Spleen (tissue), 11 donors: ENCODE data around the gene CLEC1B. TPM values are rescaled to one million over a fixed set of nuclear protein-coding genes. Genes with fewer than 3 reads are reported as not detected.
A peak's percentile ranks its signal among the peaks of the same experiment; 100 is the strongest.
"Not testable (repeated sequence)": the region's sequence is repeated elsewhere in the genome, so short reads cannot be mapped to it uniquely, and the experiment has no call there.

Source experiments
- DNase-seq: peaks from one replicate; pipeline ENCODE4 v3.0.0-alpha.2; 2020
- H3K27ac ChIP-seq, 8 donors: fragments of 200-600 bp; sonication (generic) in 7 of 8; 1 replicate in 4 of 8; 2 replicates in 4 of 8; pipeline versions ENCODE4 v1.5.0 to v1.8.0; 2016 to 2021; ENCODE audit warnings: inconsistent platforms in 4 of 8, mild to moderate bottlenecking in 4 of 8, moderate library complexity in 1 of 8
- H3K27me3 ChIP-seq, 7 donors: fragments of 200-600 bp; sonication (generic) in 6 of 7; replicated peaks in 1 of 7; 1 replicate in 4 of 7; 2 replicates in 3 of 7; pipeline versions ENCODE4 v1.5.0 to v1.8.0; 2016 to 2021; ENCODE audit warnings: inconsistent platforms in 3 of 7, mild to moderate bottlenecking in 1 of 7
- H3K36me3 ChIP-seq, 6 donors: fragments of 200-600 bp; sonication (generic) in 5 of 6; 1 replicate in 4 of 6; 2 replicates in 2 of 6; pipeline versions ENCODE4 v1.5.0 to v1.8.0; 2016 to 2021; ENCODE audit warnings: inconsistent platforms in 2 of 6
- H3K4me1 ChIP-seq, 6 donors: fragments of 200-600 bp; sonication (generic) in 5 of 6; 1 replicate in 3 of 6; 2 replicates in 3 of 6; pipeline versions ENCODE4 v1.5.0 to v1.8.0; 2016 to 2021; ENCODE audit warnings: inconsistent platforms in 3 of 6
- H3K4me3 ChIP-seq, 8 donors: fragments of 200-600 bp; sonication (generic) in 7 of 8; 1 replicate in 4 of 8; 2 replicates in 4 of 8; pipeline versions ENCODE4 v1.5.0 to v1.8.0; 2016 to 2021; ENCODE audit warnings: inconsistent platforms in 4 of 8, mild to moderate bottlenecking in 4 of 8, moderate library complexity in 2 of 8
- H3K9me3 ChIP-seq, 8 donors: fragments of 200-600 bp; sonication (generic) in 7 of 8; 1 replicate in 4 of 8; 2 replicates in 4 of 8; pipeline versions ENCODE4 v1.5.0 to v1.8.0; 2016 to 2021; ENCODE audit warnings: inconsistent platforms in 4 of 8
- CTCF ChIP-seq, 11 experiments: fragments of 200-600 bp in 7 of 11; fragments of 450-650 bp in 4 of 11; sonication (generic) in 4 of 11; IDR thresholded peaks in 8 of 11; conservative IDR thresholded peaks in 3 of 11; 1 replicate in 7 of 11; 2 replicates in 4 of 11; pipeline versions ENCODE4 v1.4.0 to v1.8.0; 2016 to 2021; ENCODE audit warnings: antibody characterized with exemption in 11 of 11, inconsistent platforms in 4 of 11, mild to moderate bottlenecking in 1 of 11
- POLR2A ChIP-seq, 3 donors: fragments of 450-650 bp; IDR thresholded peaks; one replicate each; pipeline ENCODE4 v1.5.1; 2017; ENCODE audit warnings: antibody characterized with exemption in 3 of 3, mild to moderate bottlenecking in 1 of 3
- POLR2AphosphoS5 ChIP-seq, 3 donors: sonication (generic); formaldehyde crosslinking; IDR thresholded peaks; one replicate each; pipeline ENCODE4 v1.5.1; 2017; ENCODE audit warnings: antibody characterized with exemption in 3 of 3
- WGBS, 5 donors: extraction: QIAGEN DNeasy Blood & Tissue Kit in 3 of 5; methylation state at CpG; one replicate each; pipeline versions ENCODE4 v1.1.5 to v1.1.7; 2013 to 2018; 5-methylcytosine and 5-hydroxymethylcytosine counted together
- intact Hi-C: fragments of 100-400 bp; cut with DNase I; formaldehyde crosslinking; loops from one replicate; pipeline ENCODE4 v1.15.0; 2023; ENCODE audit warnings: low total_unique reads
- polyA plus RNA-seq, 3 donors: library from polyadenylated mRNA; stranded (reverse); fragments of 200-250 nt; gene quantifications; one replicate each; pipeline ENCODE4 v1.2.1, GENCODE V29; 2013
- total RNA-seq, 7 donors: library from RNA; depleted of rRNA in 3 of 7; stranded (reverse); fragments of >200 nt in 3 of 7; fragmentation: NEBNext Ultra II Directional in 4 of 7; extraction: Animal tissue kit (Norgen Biotek cat#: 25700) in 4 of 7; gene quantifications; one replicate each; pipeline versions ENCODE4 v1.1.0 to v1.2.1, GENCODE V29; 2016 to 2021
- donor health status: healthy with polysubstance abuse.
- donor health status: DM: no; HTN: no; CAD: no; lungs with moderate emphysema.
- donor health status: DM: no; HTN: no; CAD: no.
- donor health status: Bipolar disorder and iron deficiency.
- donor health status: healthy.
- donor health status: DM: no; HTN: no; CAD: no.
- donor health status: DM: yes; HTN: yes; CAD: no.

CLEC1B gene
- total and polyA plus RNA-seq, 10 donors = 0.67 to 7.7 (median 2.3) TPM

GRCh38 chr12:9961106-9961505 is 37.8 kb downstream of the CLEC1B start:
- H3K36me3 ChIP-seq = no peaks in the 10 kb centered on the region
- no peaks in the 10 kb centered on the region for H3K9me3 ChIP-seq
- no peak overlapping the region for H3K4me3 ChIP-seq
- 61 to 77% (median 70%) methylated on average over 3 of the region's 3 CpGs for WGBS, 5 donors
- H3K4me1 ChIP-seq = peaks cover 6 to 35% (median 18%) of the 10 kb centered on the region in 6 donors
- peak overlapping the region in 3 of 8 donors; percentile 13 to 47 (median 39) for H3K27ac ChIP-seq
- intact Hi-C loops = no loop called here
- TF ChIP-seq POLR2AphosphoS5 (IDR thresholded peaks at IDR 0.05) = no peak
- no peak for TF ChIP-seq CTCF (IDR thresholded peaks at IDR 0.05 in 8 of 11, conservative IDR thresholded peaks at IDR 0.05 in 3 of 11)
- no peak for TF ChIP-seq POLR2A (IDR thresholded peaks at IDR 0.05)
- DNase-seq = no peak
- H3K27me3 ChIP-seq = no peaks in the 10 kb centered on the region

- peaks cover 6 to 35% (median 18%) of the 10 kb centered on the region in 6 donors for H3K4me1 ChIP-seq
- TF ChIP-seq POLR2A (IDR thresholded peaks at IDR 0.05) (no peak), POLR2AphosphoS5 (IDR thresholded peaks at IDR 0.05) (no peak), CTCF (IDR thresholded peaks at IDR 0.05 in 8 of 11, conservative IDR thresholded peaks at IDR 0.05 in 3 of 11) (no peak)
- peak overlapping the region in 3 of 8 donors; percentile 13 to 47 (median 39) for H3K27ac ChIP-seq
- H3K9me3 ChIP-seq = no peaks in the 10 kb centered on the region
- no peak for DNase-seq
- no peak overlapping the region for H3K4me3 ChIP-seq
- intact Hi-C loops = no loop called here
- WGBS, 5 donors = 61 to 76% (median 69%) methylated on average over 5 of the region's 5 CpGs
- H3K36me3 ChIP-seq = no peaks in the 10 kb centered on the region
- H3K27me3 ChIP-seq = no peaks in the 10 kb centered on the region
These were observed 38.3 kb downstream of the CLEC1B start for GRCh38 chr12:9960590-9960989.

GRCh38 chr12:9957834-9958233 is 41.1 kb downstream of the CLEC1B start:
- Histone ChIP-seq H3K4me1 (peaks cover 6 to 35% (median 18%) of the 10 kb centered on the region in 6 donors), H3K9me3 (no peaks in the 10 kb centered on the region), H3K27me3 (no peaks in the 10 kb centered on the region), H3K4me3 (no peak overlapping the region), H3K27ac (no peak overlapping the region), H3K36me3 (no peaks in the 10 kb centered on the region)
- DNase-seq = no peak
- TF ChIP-seq CTCF (IDR thresholded peaks at IDR 0.05 in 8 of 11, conservative IDR thresholded peaks at IDR 0.05 in 3 of 11) (no peak), POLR2AphosphoS5 (IDR thresholded peaks at IDR 0.05) (no peak), POLR2A (IDR thresholded peaks at IDR 0.05) (no peak)
- intact Hi-C loops = no loop called here

- H3K27me3 ChIP-seq, DNase-seq, intact Hi-C loops, H3K27ac ChIP-seq, H3K9me3 ChIP-seq, H3K36me3 ChIP-seq, H3K4me3 ChIP-seq: not testable (repeated sequence)
- WGBS, 5 donors = 80 to 94% (median 89%) methylated on average over 1 to 24 of the region's 55 CpGs
- peaks cover 5 to 46% (median 32%) of the 10 kb centered on the region in 6 donors for H3K4me1 ChIP-seq
These were observed 45.8 kb downstream of the CLEC1B start for GRCh38 chr12:9952954-9953729.
